GM18505 (cell line): ENCODE results near the gene TOX3.

ENCODE experiments used
- ATAC-seq: cut with Tn5 transposase; IDR thresholded peaks from one replicate; pipeline ENCODE4 v1.9.1; 2021; ENCODE audit not compliant: unreplicated experiment
- POLR2A ChIP-seq: IDR thresholded peaks from 4 replicates; pipeline ENCODE4 v1.6.1; 2011; ENCODE audit warnings: borderline replicate concordance; ENCODE audit not compliant: insufficient read depth, insufficient read length; ENCODE audit errors: extremely low read depth

TOX3 gene

GRCh38 chr16:52424591-52424990 is 122.4 kb downstream of the TOX3 start:
- TF ChIP-seq POLR2A, result no peak

GRCh38 chr16:52422307-52422706 is 124.6 kb downstream of the TOX3 start:
- no peak for ATAC-seq
- no peak for TF ChIP-seq POLR2A

More at GRCh38 chr16:52424591-52424990, 122.4 kb downstream of the TOX3 start:
- no peak for ATAC-seq

DNA sequence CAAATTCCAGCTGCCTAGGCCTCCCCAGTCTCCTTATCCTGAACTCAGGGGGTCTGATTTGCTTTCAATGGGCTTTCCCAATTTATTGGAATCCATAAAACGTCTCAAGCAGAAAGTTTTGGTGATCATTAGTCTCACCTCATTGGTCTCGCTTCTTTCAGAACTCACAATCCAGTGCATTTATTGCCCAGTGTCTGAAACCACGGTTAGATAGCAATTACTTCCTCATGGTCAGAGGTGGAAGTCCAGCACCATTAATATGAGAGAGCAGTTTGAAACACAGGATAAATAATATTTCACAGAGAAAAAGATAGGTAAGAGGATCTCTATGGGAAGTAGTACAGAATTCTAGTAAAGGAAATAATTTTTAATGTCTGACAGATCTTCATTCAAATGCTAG is 128.7 kb downstream of the TOX3 start:
- no peak for ATAC-seq
- no peak for TF ChIP-seq POLR2A

- no peak for ATAC-seq
- no peak for TF ChIP-seq POLR2A
Measured at GRCh38 chr16:52416888-52417287, 130.1 kb downstream of the TOX3 start.

GRCh38 chr16:52411011-52411410 is 135.9 kb downstream of the TOX3 start:
- no peak for TF ChIP-seq POLR2A
- no peak for ATAC-seq

DNA sequence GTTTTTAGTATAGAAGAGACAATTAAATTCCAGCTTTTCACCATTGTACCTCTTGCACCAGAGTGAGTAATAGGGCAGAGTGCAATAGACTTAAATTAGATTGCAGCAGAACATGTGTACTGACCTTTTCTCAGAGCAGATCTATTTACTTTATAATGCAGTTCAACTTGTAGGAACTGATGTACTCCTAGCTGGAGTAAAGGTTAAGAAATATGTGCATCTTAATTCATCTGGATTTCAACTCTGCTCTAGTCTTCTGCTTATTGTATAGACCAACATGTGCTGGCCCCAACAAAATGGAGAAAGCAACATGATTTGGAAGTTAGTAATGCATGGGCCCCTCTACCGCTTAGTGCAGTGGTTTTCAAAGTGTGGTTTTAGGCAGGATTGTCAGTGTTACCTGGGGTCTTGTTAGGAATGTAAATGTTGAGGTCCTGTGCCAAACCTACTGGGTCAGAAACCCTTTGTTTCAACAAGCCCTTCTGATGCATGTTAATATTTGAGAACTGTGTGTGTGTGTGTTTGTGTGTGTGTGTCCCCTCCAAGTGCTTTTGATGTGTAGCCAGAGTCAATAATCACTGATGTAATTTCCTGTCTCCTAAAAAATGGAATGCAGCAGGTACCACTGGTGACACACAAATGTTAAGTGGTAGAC is 138.6 kb downstream of the TOX3 start:
- no peak for TF ChIP-seq POLR2A
- ATAC-seq, result no peak

GRCh38 chr16:52407778-52408177 is 139.2 kb downstream of the TOX3 start:
- no peak for TF ChIP-seq POLR2A
- ATAC-seq, result no peak

DNA sequence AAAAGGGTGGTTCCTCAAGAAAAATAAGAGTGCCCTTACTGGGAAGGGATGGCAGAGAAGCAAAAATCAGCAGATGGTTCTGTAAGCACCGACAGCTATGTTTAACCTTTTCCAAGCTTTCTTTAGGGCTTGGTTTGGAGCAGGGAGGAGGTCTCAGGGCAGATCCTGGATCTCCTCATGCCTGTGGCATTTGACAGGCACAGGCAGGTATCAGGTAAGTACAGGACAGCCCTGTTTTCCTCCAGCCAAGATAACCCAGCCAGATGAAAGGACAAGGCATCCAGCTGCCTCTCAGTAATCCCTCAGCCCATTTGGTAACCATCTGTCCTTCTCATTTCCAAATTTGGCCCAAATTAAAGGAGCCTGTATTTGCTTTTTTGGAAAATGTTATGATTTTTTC is 141.5 kb downstream of the TOX3 start:
- no peak for ATAC-seq
- TF ChIP-seq POLR2A, result no peak

DNA sequence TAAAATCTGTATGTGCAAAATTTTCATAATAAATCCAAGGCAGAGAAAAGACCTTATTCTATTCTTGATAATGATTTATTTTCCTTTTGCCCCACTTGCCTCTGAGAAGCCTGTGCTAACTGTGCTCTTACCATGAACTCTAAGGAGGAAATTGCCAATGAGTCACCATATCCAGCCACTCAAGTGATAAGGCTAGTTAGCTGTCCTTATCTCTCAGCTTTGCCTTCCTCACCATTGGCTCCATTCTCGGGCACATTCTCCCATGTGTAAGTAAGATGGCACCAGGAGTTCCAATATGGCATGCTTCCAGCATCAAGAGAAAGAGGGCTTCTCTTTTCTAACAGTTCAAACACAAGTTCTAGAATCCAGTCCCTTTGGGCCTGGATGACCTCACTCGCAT is 142.4 kb downstream of the TOX3 start:
- no peak for TF ChIP-seq POLR2A

GRCh38 chr16:52399116-52399515 is 147.8 kb downstream of the TOX3 start:
- TF ChIP-seq POLR2A, result no peak
- no peak for ATAC-seq

More for the DNA sequence above, 142.4 kb downstream of the TOX3 start:
- ATAC-seq, result no peak

DNA sequence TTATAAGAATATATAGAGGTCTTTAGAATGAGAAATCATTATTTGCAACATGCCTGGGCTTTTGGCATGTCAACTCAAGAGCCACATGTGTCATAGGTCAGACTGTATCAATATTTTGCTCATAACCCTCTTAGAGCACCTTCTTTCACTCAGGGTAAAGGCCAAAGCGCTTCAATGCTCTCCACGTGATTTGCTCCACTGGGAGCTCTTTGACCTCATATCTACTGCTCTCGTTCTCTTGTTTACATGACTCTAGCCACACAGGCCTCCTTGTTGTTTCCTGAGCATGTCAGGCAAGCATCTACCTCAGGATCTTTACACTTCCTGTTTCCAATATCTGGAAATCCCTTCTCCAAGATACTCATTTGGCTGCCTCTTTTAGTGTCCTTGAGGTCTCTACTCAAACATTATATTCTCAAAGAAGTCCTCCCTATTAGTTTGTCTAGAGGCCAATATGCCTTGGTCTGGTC is 148.4 kb downstream of the TOX3 start:
- ATAC-seq, result no peak
- no peak for TF ChIP-seq POLR2A

GRCh38 chr16:52398021-52398420 is 148.9 kb downstream of the TOX3 start:
- ATAC-seq, result no peak
- no peak for TF ChIP-seq POLR2A

- no peak for TF ChIP-seq POLR2A
- no peak for ATAC-seq
Measured at GRCh38 chr16:52393448-52393847, 153.5 kb downstream of the TOX3 start.

- ATAC-seq, result no peak
- no peak for TF ChIP-seq POLR2A
Measured at GRCh38 chr16:52389045-52389444, 157.9 kb downstream of the TOX3 start.
